K562 (cell line): ENCODE data around the gene BCO2. TPM values are rescaled to one million over a fixed set of nuclear protein-coding genes. Genes with fewer than 3 reads are reported as not detected.

Experiments
- PBX2 ChIP-seq, 2 experiments: IDR thresholded peaks in 1 of 2; conservative IDR thresholded peaks in 1 of 2; 2 replicates each; pipeline ENCODE4 v1.6.1; 2016; ENCODE audit warnings: low read depth in 2 of 2, mild to moderate bottlenecking in 1 of 2, missing compliant biosample characterization in 1 of 2, missing genetic modification characterization in 1 of 2, moderate library complexity in 1 of 2
- RREB1 ChIP-seq: fragments of 250-450 bp; sonication (Bioruptor Pico); IDR thresholded peaks from 2 replicates; pipeline ENCODE4 v1.4.0; 2020
- ZFX ChIP-seq: sonication (generic); formaldehyde crosslinking; IDR thresholded peaks from 2 replicates; pipeline ENCODE4 v1.8.0; 2022; ENCODE audit warnings: mild to moderate bottlenecking, missing genetic modification reagents, moderate library complexity
- ZNF584 ChIP-seq: fragments of 200-800 bp; sonication (Bioruptor generic); IDR thresholded peaks from 2 replicates; pipeline ENCODE4 v1.6.1; 2016; ENCODE audit warnings: low read depth, mild to moderate bottlenecking, missing genetic modification characterization, missing compliant biosample characterization
- ZNF830 ChIP-seq: fragments of 250-450 bp; sonication (Bioruptor Pico); IDR thresholded peaks from 2 replicates; pipeline ENCODE4 v1.5.0; 2021; ENCODE audit warnings: mild to moderate bottlenecking
- polyA plus RNA-seq, 8 experiments: library from polyadenylated mRNA; depleted of rRNA in 4 of 8; stranded (reverse) in 5 of 8; unstranded in 3 of 8; fragments of >200 nt; fragmentation: Nextera tagmentation in 2 of 8; fragmentation: Illumina TruSeq in 1 of 8; extraction: Ambion mirVana in 2 of 8; extraction: Trizol in 1 of 8; gene quantifications; 2 replicates each; pipeline versions ENCODE4 v1.2.1 to v1.2.3, GENCODE V29; 2011 to 2014; ENCODE audit warnings: inconsistent platforms in 1 of 8, missing spikeins in 1 of 8
- total RNA-seq, 7 experiments: library from RNA; depleted of rRNA in 6 of 7; stranded (reverse); fragments of >200 nt in 6 of 7; fragmentation: Illumina TruSeq in 2 of 7; extraction: Trizol in 2 of 7; gene quantifications; 2 replicates each; pipeline versions ENCODE4 v1.2.1 to v1.2.3, GENCODE V29; 2011 to 2021; ENCODE audit warnings: low replicate concordance in 1 of 7
- TF ChIP-seq, protein P1 (sequence below): sonication (generic); formaldehyde crosslinking; IDR thresholded peaks from 2 replicates; pipeline ENCODE4 v1.4.0; 2020; ENCODE audit warnings: mild to moderate bottlenecking, missing genetic modification reagents

Gene BCO2
- total and polyA plus RNA-seq, 9 of the 15 experiments (the other 6 are each of a cell fraction or from before 2014, with no cell fraction given), result 0.21 to 1.0 (median 0.47) TPM; not detected in 1

DNA sequence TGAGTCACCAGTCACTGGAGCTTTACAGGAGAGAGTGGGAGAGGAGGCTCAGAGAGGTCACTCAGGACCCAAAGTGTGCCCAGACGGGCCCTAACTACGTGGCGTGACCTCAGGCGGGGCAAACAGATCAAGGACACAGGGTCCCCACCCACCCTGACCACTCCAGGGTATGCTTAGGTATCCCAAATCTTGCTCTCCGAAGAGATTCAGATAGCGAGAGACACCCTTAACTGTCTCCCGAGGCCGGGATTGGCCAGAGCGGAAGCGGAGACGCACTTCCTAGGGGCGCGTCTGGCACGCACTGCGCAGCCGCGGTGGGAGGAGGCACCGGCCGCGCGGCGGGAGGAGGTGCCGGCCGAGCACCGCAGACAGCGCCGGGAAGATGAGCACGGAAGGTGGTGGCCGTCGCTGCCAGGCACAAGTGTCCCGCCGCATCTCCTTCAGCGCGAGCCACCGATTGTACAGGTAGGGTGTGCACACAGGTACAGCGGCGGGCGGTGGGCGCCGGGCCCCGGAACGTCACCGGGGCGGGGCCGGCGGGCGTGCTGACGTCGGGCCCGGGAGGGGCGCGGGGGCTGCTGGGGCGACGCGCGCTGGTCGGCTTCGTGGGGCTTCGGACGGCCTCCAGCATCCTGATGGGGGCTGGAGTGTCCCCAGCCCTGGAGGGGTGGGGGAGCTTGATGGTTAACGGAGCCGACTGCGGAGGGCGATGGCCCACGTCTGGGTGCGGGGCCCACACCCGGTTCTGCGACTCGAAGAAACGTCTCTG, 50.9 kb downstream of the BCO2 start, which contains the start of gene PTS (continued):
- TF ChIP-seq, protein P1, sequence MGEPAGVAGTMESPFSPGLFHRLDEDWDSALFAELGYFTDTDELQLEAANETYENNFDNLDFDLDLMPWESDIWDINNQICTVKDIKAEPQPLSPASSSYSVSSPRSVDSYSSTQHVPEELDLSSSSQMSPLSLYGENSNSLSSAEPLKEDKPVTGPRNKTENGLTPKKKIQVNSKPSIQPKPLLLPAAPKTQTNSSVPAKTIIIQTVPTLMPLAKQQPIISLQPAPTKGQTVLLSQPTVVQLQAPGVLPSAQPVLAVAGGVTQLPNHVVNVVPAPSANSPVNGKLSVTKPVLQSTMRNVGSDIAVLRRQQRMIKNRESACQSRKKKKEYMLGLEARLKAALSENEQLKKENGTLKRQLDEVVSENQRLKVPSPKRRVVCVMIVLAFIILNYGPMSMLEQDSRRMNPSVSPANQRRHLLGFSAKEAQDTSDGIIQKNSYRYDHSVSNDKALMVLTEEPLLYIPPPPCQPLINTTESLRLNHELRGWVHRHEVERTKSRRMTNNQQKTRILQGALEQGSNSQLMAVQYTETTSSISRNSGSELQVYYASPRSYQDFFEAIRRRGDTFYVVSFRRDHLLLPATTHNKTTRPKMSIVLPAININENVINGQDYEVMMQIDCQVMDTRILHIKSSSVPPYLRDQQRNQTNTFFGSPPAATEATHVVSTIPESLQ, result 0 out of 2 replicates have a peak, but pooled peaks have one; percentile 25
- no peak for TF ChIP-seq ZNF584 (CRISPR knock-in tag)
- TF ChIP-seq PBX2 (CRISPR knock-in tag; IDR thresholded peaks at IDR 0.05; ENCODE audit: low read depth), result no peak
- TF ChIP-seq PBX2 (tag; conservative IDR thresholded peaks at IDR 0.05; ENCODE audit: low read depth), result no peak
- peak; percentile 87 for TF ChIP-seq ZFX
- 0 out of 2 replicates have a peak, but pooled peaks have one; percentile 9 for TF ChIP-seq RREB1
- TF ChIP-seq ZNF830 (CRISPR knock-in tag), result no peak
